Osteoblast (primary cell): ENCODE data around the gene SNX27. TPM values are rescaled to one million over a fixed set of nuclear protein-coding genes. Genes with fewer than 3 reads are reported as not detected.

Experiments used
- DNase-seq: peaks from one replicate; pipeline ENCODE4 v3.0.0; 2011; ENCODE audit warnings: low spot score, mixed read lengths; ENCODE audit not compliant: insufficient read length; ENCODE audit errors: missing footprints
- H2AFZ ChIP-seq: 2 replicates; pipeline ENCODE4 v1.6.0; 2011; ENCODE audit warnings: mild to moderate bottlenecking, low read length
- H3K27ac ChIP-seq: 2 replicates; pipeline ENCODE4 v1.5.1; 2011; ENCODE audit warnings: mild to moderate bottlenecking, low read depth, low read length, moderate library complexity
- H3K27me3 ChIP-seq: 2 replicates; pipeline ENCODE4 v1.6.0; 2012; ENCODE audit warnings: mild to moderate bottlenecking, control low read depth, inconsistent platforms, low read length, moderate library complexity; ENCODE audit not compliant: insufficient read depth
- H3K36me3 ChIP-seq: 2 replicates; pipeline ENCODE4 v1.5.1; 2011; ENCODE audit warnings: mild to moderate bottlenecking, low read length, control low read depth, moderate library complexity; ENCODE audit not compliant: insufficient read depth
- H3K4me1 ChIP-seq: 2 replicates; pipeline ENCODE4 v1.5.1; 2011; ENCODE audit warnings: mild to moderate bottlenecking, low read length, control low read depth, moderate library complexity; ENCODE audit not compliant: insufficient read depth
- H3K4me2 ChIP-seq: 2 replicates; pipeline ENCODE4 v1.6.0; 2011; ENCODE audit warnings: mild to moderate bottlenecking, low read length; ENCODE audit not compliant: insufficient read depth
- H3K4me3 ChIP-seq: fragments of 200-600 bp; sonication (generic); 3 replicates; pipeline ENCODE4 v1.5.1; 2012; ENCODE audit warnings: mild to moderate bottlenecking, low read length, inconsistent platforms; ENCODE audit not compliant: insufficient read depth
- H3K79me2 ChIP-seq: 2 replicates; pipeline ENCODE4 v1.6.0; 2012; ENCODE audit warnings: mild to moderate bottlenecking, low read length, control low read depth, inconsistent platforms; ENCODE audit not compliant: insufficient read depth
- H3K9me3 ChIP-seq: 2 replicates; pipeline ENCODE4 v1.5.1; 2011; ENCODE audit warnings: low read depth, low read length, control low read depth
- H4K20me1 ChIP-seq: 2 replicates; pipeline ENCODE4 v1.6.0; 2012; ENCODE audit warnings: mild to moderate bottlenecking, low read length, control low read depth; ENCODE audit not compliant: insufficient read depth
- CTCF ChIP-seq: IDR thresholded peaks from 2 replicates; pipeline ENCODE4 v1.5.1; 2011; ENCODE audit warnings: mild to moderate bottlenecking, low read depth, low read length, moderate library complexity; ENCODE audit errors: extremely low read depth
- total RNA-seq: library from RNA; depleted of rRNA; stranded (reverse); fragments of >200 nt; gene quantifications from 2 replicates; pipeline ENCODE4 v1.2.3, GENCODE V29; 2012

The SNX27 gene
- total RNA-seq, 1 donor, result 23.5 TPM

GRCh38 chr1:151721788-151722510 lies 110.1 kb downstream of the SNX27 start:
- peak; percentile 62 for DNase-seq
- Histone ChIP-seq H3K4me2 (peak overlapping the region; percentile 99), H2AFZ (peak overlapping the region; percentile 83), H3K36me3 (no peaks in the 10 kb centered on the region), H3K4me1 (peaks cover 15% of the 10 kb centered on the region), H3K79me2 (no peaks in the 10 kb centered on the region), H3K4me3 (peak overlapping the region; percentile 72), H3K27ac (no peak overlapping the region), H3K27me3 (peaks cover 62% of the 10 kb centered on the region), H3K9me3 (no peaks in the 10 kb centered on the region), H4K20me1 (no peaks in the 10 kb centered on the region)
- TF ChIP-seq CTCF, result no peak

- Histone ChIP-seq H3K4me1 (peaks cover 22% of the 10 kb centered on the region), H3K4me3 (no peak overlapping the region), H3K79me2 (no peaks in the 10 kb centered on the region), H3K27me3 (peaks cover 45% of the 10 kb centered on the region), H3K4me2 (no peak overlapping the region), H4K20me1 (no peaks in the 10 kb centered on the region), H3K27ac (no peak overlapping the region), H3K9me3 (no peaks in the 10 kb centered on the region), H3K36me3 (no peaks in the 10 kb centered on the region), H2AFZ (no peak overlapping the region)
- DNase-seq, result no peak
- TF ChIP-seq CTCF, result no peak
Measured at GRCh38 chr1:151723726-151724370, 112.0 kb downstream of the SNX27 start.

- Histone ChIP-seq H3K79me2 (no peaks in the 10 kb centered on the region), H3K9me3 (no peaks in the 10 kb centered on the region), H4K20me1 (no peaks in the 10 kb centered on the region), H3K27me3 (peaks cover 44% of the 10 kb centered on the region), H3K27ac (no peak overlapping the region), H3K4me2 (peak overlapping the region; percentile 76), H3K4me1 (peaks cover 7% of the 10 kb centered on the region), H3K36me3 (no peaks in the 10 kb centered on the region), H3K4me3 (peak overlapping the region; percentile 62), H2AFZ (peak overlapping the region; percentile 62)
- DNase-seq, result peak; percentile 85
- no peak for TF ChIP-seq CTCF
Measured at GRCh38 chr1:151728151-151729054, 116.6 kb downstream of the SNX27 start.
